Stimulated activated CD8-positive, alpha-beta memory T cell treated with anti-CD3 and anti-CD28 coated beads, Interleukin-15, amount 100 ng/mL, for 24 hours (primary cell): ENCODE measurements around the gene AASDHPPT.
"Not testable (repeated sequence)": the region's sequence is repeated elsewhere in the genome, so short reads cannot be mapped to it uniquely, and the experiment has no call there.

Experiments
- DNase-seq: peaks from one replicate; pipeline ENCODE4 v3.0.0-alpha.2; 2020; ENCODE audit warnings: low read depth

Gene AASDHPPT, protein sequence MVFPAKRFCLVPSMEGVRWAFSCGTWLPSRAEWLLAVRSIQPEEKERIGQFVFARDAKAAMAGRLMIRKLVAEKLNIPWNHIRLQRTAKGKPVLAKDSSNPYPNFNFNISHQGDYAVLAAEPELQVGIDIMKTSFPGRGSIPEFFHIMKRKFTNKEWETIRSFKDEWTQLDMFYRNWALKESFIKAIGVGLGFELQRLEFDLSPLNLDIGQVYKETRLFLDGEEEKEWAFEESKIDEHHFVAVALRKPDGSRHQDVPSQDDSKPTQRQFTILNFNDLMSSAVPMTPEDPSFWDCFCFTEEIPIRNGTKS

DNA sequence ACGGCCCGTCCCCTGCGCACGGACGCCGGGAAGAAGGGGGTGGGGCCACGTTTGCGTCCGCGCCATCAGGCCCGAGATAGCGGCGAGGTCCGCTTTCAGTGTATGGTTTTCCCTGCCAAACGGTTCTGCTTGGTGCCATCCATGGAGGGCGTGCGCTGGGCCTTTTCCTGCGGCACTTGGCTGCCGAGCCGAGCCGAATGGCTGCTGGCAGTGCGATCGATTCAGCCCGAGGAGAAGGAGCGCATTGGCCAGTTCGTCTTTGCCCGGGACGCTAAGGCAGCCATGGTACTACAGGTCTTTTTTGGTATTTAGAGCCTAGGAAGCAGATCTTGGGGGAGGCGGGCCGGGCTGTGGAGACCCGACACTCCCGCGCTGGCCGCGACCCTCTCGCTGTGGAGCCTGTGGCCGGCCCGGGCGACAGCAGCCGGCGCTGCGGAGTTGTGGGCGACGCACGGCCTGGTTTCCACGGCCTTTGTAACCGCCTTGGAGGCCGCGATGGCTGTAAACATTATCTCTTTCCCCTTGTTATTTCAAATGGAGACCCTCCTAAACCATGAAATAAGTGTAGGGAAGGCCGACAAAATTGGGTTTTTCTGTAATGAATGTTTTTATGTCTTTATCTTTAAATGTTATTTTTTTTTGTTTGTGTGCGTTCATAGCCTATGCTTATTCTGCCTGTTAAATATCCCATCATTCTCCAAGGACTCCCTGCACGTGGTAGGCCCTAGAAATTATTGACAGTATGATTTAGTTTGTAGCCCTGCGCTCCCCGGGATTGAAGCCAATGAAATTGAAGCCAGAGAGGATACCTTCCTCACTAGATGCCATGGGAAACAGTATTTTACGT lies at the start of gene AASDHPPT:
TSS of gene AASDHPPT (plus strand) at position 54 of the 847 bp plus-strand sequence. CDS start at position 103, 49 bp downstream.
- DNase-seq: peak; percentile 17

DNA sequence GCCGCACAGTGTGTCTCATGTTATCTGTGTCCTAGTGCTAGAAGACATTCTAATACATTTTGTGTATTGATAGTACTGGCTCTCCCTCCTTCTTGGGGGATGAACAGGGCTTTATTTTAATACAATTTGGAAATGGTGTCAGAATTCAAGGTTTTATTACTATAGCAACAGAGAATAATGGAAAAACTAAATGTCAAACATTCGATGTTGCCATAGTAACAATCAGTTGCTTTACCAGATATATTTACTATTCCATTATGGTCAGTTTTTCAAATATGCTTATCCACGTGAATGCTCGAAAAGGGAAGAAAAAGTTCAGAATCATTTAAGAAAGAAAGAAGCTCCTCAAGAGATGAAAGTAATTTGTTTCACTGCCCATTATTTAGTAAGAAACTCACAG lies 46.9 kb upstream of the AASDHPPT start:
- DNase-seq: no peak

DNA sequence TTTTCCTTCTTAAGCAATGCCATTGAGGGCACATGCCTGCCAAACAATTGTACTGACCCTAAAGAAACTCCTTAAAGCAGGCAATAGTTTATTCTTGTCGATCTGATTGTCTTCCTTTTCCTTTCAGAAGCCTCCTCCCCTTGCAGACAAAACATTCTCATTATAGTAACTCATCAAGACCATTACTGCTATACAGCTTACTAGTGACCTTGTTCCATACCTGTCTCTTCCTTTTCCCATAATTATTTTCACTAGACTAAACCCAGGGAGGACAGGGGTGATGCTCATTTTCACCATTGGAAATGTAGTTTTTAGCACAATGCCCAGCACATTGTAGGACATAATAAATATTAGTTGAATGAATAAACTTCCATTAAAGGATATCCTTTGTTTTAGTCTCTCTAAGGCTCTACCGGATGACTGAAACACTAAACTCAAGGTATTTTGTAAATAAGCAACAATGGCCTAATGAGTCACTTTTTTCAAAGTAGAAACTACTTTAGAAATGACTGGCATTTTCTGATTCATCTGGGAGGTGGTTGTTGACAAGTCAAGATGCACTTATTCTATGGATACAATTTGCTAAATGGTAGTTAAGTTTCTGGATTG lies 46.2 kb upstream of the AASDHPPT start:
- DNase-seq: no peak

DNA sequence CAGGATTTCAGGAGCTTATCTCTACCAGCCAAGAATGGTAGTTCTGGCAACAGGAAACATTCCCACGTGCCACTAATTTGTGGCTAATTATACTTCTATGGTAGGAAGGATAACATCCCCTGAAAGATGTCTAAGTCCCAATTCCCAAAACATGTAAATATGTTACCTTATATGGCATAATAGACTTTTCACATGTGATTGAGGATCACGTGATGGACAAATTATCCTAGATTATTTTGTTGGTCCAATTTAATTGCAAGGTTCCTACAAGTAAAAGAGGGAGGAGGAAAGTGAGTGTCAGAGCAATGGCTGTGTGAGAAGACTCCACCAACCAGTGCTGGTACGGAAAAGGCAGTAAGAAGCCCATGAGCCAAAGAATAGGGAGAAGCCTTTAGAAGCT lies 45.5 kb upstream of the AASDHPPT start:
- no peak for DNase-seq

DNA sequence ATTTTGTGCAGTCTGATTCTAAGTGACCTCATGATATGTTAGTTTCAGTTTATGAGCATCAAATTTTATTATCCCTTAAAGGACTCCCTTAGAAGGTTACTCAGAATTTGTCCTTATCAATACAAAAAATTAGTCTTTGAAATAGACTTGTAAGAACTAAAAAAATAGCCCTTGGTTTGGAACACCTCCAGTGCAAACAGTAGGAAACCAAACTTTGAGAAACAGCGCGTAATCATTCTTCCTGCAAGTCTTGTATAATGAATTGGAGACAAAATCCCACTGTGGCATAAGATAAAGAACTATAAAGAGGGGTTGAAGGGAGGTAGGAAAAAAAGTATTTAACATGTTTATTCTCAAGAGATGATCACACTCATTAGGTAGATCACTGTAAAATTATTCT lies 44.6 kb upstream of the AASDHPPT start:
- no peak for DNase-seq

DNA sequence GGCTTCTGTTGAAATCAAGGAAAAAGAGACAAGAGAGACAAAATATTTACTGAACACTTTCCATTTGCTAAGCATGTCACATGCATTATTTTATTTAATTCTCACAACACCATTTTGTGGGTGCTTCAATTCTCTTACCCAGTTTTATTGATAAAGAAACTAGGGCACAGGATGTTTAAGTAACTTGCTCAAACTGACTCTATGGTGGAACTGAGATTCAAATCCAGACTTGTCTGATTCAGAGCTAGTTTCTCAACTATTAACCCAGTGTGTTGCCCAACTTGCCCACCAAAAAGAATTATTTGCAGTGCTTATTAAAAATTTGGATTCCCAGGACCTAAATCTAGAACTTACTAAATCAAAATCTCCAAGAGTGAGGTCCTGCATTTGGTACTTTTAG lies 33.9 kb upstream of the AASDHPPT start:
- no peak for DNase-seq

DNA sequence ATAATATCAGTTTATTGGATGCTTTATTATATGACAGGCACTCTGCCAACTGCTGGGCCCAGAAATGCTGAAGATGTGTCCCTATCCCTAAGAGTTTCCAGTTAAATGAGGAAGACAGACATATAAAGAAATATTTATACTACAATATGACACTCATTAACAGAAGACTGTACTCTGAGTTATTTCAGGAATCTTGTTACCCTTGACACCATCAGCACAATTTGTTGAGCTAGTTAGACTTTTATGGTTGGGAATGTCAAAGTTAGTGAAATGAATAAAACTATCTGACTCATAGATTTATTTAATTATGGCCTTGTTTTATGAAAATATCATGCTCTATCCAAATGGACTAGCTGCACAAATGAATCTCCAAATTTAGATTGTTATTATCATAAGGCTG lies 29.8 kb upstream of the AASDHPPT start:
- no peak for DNase-seq

DNA sequence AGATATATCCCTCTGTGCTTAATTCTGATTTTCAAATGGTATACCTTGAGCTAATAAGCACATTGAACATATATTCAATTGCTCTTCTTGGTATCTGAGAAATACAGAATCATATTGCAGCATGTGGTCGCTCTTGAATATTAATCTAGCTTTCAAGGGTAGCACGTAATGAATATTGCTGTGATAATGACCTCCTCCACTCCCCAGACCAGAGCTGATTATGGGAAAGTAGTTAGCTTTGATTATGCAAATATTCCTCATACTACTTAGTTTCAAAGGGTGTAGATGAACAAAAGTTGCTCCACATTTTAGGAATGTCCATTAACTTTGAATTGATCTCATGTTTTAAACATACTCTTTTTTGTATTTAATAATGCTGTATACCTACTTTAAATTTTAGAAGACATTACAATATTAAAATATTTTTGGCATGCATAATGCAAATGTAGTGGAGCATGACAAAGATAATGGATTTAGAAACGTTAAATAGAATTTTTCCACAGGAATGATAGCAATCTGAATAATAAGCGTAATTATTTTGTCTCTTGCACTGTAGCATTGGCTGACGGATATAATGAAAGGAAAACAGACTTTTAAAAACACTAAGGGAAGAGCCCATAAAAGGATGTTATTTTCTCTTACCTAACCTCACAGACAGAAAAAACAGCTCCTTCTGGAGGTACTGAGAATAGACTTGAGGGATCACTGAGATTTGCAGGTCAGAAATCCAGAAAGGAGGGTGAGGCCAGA lies 27.6 kb upstream of the AASDHPPT start:
- DNase-seq: no peak

DNA sequence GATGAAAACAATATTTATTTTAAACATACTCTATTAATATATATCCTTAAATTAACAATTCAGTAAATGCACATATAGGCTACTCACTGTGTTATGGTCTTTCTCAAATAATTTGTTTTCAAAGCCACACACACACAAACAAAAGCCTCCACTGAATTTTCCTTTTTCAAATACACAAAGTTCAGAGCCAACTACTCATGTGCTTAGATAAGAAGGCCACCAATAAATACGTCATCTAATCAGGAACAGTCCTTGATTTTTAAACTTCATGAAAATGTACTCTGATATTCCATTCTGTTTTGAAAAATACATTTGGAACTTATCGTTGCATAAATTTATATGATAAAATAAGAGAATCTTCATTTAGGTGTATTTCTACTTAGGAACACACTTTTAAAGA lies 26.4 kb upstream of the AASDHPPT start:
- no peak for DNase-seq

DNA sequence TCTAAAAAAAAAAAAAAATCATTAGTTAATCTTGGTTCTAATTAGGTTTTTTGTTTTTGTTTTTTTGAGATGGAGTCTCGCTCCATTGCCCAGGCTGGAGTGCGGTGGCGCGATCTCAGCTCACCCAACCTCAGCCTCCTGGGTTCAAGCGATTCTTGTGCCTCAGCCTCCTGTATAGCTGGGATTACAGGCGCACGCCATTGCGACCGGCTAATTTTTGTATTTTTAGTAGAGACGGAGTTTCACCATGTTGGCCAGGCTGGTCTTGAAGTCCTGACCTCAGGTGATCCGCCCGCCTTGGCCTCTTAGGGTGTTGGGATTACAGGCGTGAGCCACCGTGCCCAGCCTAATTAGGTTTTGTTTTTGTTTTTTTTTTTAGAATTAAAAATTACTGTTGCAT lies 19.1 kb upstream of the AASDHPPT start:
- not testable (repeated sequence) for DNase-seq

DNA sequence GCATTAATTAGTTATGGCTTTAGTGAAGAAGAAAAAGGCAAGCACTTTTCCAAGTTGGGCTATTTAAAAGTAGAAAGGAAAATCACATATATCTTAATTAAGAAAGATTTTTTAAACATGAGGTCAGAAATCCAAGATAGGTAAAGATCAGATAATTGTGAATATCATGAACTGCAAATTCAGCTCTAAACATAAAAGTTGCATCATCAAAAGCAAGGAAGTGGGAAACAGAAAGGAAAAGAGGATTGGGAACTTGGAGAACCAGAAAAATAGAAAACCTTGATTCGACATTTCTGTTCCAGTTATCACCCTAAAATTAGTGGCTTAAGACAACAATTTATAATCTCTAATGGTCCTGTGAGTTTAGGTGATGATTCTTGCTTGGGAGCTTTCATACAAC lies 17.8 kb upstream of the AASDHPPT start:
- no peak for DNase-seq

DNA sequence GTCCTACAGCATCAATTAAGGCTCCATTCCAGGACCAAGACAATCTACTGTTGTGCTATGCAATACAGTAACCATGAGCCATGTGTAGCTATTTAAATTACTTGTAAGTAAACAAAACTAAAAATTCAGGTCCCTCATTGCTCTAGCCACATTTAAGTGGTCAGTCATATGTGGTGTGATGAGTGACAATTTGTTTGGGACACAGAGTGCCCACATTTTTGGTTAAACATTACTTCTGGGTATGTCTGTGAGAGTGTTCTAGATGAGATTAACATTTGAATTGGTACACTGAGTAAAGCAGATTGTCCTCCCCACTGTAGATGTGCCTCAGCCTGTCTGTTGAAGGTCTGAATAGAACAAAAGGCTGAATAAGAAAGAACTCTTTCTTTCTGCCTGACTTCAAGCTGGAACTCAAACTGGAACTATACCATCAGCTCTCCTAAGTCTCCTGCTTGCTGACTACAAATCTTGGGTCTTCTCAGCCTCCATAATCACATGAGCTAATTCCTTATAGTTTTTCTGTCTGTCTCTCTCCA lies 16.1 kb upstream of the AASDHPPT start:
- DNase-seq: no peak

DNA sequence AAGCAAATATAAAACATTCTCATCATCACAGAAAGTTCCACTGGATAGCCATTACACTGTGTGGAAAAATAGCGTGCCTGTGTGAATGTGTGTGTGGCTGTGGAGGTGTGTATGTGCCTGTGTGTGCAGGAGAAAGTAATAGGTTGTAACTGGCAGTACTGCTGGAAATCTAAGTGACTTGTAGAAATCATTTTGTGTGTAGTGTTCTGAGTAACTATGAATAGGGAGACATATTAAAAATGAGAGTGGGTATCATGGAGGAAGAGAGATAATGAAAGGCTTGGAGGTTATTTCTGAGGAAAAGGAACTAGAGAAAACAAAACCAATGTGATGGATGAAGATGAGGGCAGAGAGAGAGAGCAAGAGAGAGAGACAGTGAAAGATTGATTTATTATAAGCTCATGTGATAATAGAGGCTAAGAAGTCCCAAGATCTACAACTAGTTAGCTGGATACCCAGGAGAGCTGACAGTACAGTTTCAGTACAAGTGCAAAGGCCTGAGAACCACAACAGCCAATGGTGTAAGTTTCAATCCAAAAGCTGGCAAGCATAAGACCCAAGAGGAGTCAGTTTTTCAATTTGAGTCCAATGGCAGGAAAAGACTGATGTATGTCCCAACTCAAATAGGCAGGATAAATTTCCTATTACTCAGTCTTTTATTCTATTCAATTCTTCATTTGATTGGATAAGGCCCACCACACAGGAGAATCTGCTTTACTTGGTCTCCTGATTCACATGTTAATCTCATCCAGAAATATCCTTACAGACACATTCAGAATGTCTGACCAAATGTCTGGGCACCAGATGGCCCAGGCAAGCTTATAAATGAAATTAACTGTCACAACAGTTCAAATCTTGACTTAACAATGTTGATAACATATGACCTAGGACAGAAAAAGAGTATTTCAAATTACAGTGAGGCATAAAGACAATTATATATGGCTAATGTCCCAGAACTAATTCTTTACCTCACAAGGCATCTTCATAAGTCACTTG lies 15.2 kb upstream of the AASDHPPT start:
- no peak for DNase-seq

DNA sequence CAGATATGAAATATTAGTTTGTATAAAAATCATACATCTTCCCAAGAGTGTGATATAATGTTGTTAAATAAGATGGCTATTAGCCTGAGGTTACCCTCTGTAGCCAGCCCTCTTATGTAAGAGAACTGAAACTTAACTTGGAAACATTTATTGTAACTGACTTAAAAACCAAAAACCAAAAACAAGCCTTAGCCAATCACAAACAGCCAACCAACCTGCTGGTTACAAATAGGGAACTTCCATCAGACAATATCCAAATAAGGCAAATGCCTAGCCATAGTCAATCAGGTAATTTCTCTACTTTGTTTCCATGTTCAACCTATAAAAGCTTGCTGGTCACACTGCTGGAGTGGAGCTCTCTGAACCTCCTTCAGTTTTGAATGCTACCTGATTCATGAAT lies 14.5 kb upstream of the AASDHPPT start:
- DNase-seq: no peak

DNA sequence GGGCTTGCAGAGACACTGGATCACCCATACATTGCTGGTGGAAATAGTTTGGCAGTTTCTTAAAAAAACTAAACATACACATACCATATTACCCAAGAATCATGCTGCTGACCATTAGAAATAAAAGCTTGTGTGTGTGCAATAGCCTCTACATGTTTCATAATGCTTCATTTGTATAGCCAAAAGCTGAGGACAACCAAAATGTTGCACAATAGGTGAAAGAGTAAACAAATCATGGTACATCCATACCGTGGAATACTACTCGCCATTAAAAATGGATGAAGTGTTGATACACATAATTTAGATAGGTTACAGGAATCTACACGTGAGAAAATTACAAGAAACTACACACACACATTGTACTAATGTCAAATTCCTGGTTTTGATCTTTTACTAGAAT lies 6.9 kb upstream of the AASDHPPT start:
- no peak for DNase-seq

DNA sequence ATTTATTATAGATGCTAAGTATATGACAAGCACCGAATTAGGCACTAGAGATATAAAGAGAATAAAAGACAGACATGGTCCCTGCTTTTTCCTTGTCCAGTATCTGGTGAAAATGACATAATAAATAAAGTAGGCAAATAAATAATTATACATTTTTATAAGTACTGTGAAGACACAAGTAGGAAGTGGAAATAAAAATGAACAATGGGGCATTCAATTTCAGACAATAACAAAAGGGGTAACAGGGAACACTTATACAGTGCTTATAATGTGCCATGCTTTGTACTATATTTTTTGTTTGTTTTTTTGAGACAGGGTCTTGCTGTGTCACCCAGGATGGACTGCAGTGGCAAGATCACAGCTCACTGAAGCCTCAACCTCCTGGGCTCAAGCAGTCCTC lies 4.7 kb upstream of the AASDHPPT start:
- no peak for DNase-seq

DNA sequence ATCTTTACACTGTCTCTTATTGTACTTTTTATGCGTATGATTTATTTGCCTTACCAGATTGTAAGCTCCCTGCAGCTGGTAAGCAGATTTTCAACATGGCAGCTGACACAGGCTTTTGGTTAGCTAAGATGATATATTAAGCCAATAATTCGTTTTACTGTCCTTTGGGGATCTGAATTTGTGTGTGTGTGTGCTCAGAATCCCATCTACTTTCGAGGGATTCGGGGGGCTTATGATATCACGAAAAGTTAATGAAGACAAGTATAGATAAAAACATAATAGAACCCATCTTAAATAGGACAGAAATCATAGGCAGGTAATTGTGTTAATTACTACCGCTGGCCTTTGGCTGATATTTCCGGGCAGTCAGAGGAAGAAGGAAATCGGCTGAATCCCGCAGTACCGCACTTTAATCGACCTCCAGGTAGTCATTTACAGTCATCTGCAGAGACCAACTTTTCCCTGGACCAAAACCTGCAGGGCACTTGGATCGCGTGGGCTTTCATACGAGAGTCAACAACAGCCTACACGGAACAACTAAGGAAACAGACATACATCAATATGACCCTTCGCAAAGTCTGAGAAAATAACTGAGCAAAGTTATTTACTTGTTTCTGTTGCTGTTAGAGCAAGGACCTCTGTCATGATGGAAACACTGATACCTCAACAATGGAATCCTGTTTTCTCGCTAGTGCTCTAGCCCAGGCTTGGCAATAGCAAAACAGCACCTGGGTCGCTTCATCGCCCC lies 1.1 kb upstream of the AASDHPPT start:
- DNase-seq: no peak

DNA sequence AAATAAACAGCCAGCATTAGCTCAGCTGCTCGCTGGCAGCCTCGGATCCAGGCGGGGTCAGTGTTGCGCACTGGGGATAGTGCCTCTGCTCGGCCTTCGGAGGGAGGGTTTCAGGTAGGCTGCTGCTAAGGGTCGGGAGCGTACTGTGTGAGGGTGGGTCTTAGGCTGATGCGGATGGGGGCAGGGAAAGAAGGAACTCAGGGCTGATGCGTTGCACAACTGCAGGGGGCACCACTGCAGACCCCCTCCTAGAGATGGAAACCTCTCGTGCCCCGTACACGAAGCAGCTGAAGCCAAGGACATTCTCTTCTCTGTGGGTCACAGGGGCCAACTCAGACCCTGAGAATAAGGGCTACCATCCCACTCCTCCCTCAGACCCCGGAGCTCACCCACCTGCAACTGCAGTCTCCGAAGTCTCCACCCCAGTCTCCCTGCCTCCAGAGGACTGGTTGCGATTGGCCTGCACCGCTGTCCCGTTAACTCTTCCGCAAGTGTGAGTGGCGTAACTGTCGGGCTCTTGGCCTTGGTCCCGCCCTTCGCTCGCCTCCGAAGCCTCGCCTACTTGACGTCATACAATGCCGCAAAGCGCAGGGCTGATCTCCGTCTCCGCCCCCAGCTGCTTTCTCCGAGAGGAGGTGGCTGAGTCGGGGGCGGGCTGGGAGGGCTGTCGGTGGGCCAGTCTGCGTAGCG lies 398 bp upstream of the AASDHPPT start, which contains the start of gene KBTBD3:
TSS of gene KBTBD3 (minus strand) at position 429 of the 690 bp plus-strand sequence. CDS start 18,250 bp downstream, outside the sequence.
- peak; percentile 88 for DNase-seq

DNA sequence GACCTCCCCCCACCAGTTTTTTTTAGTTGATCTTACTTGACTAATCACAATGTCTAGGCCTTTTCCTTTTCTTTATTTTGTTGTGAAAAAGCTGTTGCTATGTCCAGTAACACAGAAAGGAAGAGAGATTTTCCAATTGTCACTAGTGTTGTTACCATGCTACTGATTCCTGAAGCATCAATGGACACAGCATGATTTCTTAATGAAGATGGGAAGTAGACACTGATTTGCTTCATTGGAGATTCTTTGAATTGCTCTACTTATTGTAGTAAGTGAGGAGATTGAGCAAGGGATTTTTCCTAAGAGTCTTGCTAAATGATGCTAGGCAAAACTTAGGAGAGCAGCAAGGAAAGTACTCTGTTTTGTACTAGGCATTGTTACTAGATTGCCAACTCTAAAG lies 4.6 kb downstream of the AASDHPPT start:
- DNase-seq: no peak
